ENCODE measurements around the gene PPARA. TPM values are rescaled to one million over a fixed set of nuclear protein-coding genes. Genes with fewer than 3 reads are reported as not detected.

PPARA gene
- total RNA-seq, 1 experiment from 2014 or later: 10.7 TPM

GRCh38 chr22:46140989-46141928 lies 9.1 kb upstream of the PPARA start:
- Histone ChIP-seq H3K27ac (ENCODE audit: low read length) (no peak overlapping the region), H3K4me3 (ENCODE audit: low read depth in 2 of 2, low read length in 2 of 2) (no peak overlapping the region), H3K9me3 (ENCODE audit: control insufficient read depth, insufficient read depth, low read depth, low read length) (no peaks in the 10 kb centered on the region), H3K27me3 (ENCODE audit: control insufficient read depth, insufficient read depth, low read length) (no peaks in the 10 kb centered on the region), H3K36me3 (ENCODE audit: control insufficient read depth, insufficient read depth, low read length) (no peaks in the 10 kb centered on the region), H3K4me1 (ENCODE audit: control insufficient read depth, insufficient read depth, low read length) (no peaks in the 10 kb centered on the region)
- CTCF ChIA-PET: no interaction called here
- POLR2A ChIA-PET: no interaction called here
- DNase-seq (ENCODE audit: low read depth, low spot score): no peak
- TF ChIP-seq SIN3A (IDR thresholded peaks at IDR 0.05; ENCODE audit: borderline replicate concordance, insufficient read depth, low read depth, low read length) (no peak), CTCF (IDR thresholded peaks at IDR 0.05) (no peak), TCF7L2 (IDR thresholded peaks at IDR 0.05; ENCODE audit: low read depth, low read length) (no peak)
- no peak for ATAC-seq
- intact Hi-C loops (cut with micrococcal nuclease; ENCODE audit: unreplicated experiment) (no loop called here), in situ Hi-C loops (cut with HindIII; ENCODE audit: low pct_unique_long_range_greater_than_20kb, low sequenced_read_pairs) (no loop called here)
- no TSS peak for BruUV-seq (replicated peaks)

GRCh38 chr22:46142548-46143490 lies 7.5 kb upstream of the PPARA start:
- ATAC-seq (no peak), DNase-seq (ENCODE audit: low read depth, low spot score) (no peak)
- no peaks in the 10 kb centered on the region for H3K4me1 ChIP-seq (ENCODE audit: control insufficient read depth, insufficient read depth, low read length)
- intact Hi-C loops (cut with micrococcal nuclease; ENCODE audit: unreplicated experiment) (no loop called here), in situ Hi-C loops (cut with HindIII; ENCODE audit: low pct_unique_long_range_greater_than_20kb, low sequenced_read_pairs) (no loop called here)
- no peak overlapping the region for H3K27ac ChIP-seq (ENCODE audit: low read length)
- TF ChIP-seq SIN3A (IDR thresholded peaks at IDR 0.05; ENCODE audit: borderline replicate concordance, insufficient read depth, low read depth, low read length) (no peak), TCF7L2 (IDR thresholded peaks at IDR 0.05; ENCODE audit: low read depth, low read length) (no peak), CTCF (IDR thresholded peaks at IDR 0.05) (no peak), REST (IDR thresholded peaks at IDR 0.05; ENCODE audit: insufficient read depth in 1 of 2, low read depth in 2 of 2, low read length in 1 of 2) (no peak), POLR2AphosphoS5 (IDR thresholded peaks at IDR 0.05; ENCODE audit: low read depth, low read length) (no peak)
- BruUV-seq (replicated peaks): no TSS peak
- no peaks in the 10 kb centered on the region for H3K27me3 ChIP-seq (ENCODE audit: control insufficient read depth, insufficient read depth, low read length)
- no peaks in the 10 kb centered on the region for H3K9me3 ChIP-seq (ENCODE audit: control insufficient read depth, insufficient read depth, low read depth, low read length)
- H3K4me3 ChIP-seq (ENCODE audit: low read depth in 2 of 2, low read length in 2 of 2): no peak overlapping the region
- no peaks in the 10 kb centered on the region for H3K36me3 ChIP-seq (ENCODE audit: control insufficient read depth, insufficient read depth, low read length)
- POLR2A ChIA-PET: no interaction called here
- CTCF ChIA-PET: no interaction called here

All from Panc1 (cell line).